ENCODE results near the gene C17orf58. TPM values are rescaled to one million over a fixed set of nuclear protein-coding genes. Genes with fewer than 3 reads are reported as not detected.
A peak's percentile ranks its signal among the peaks of the same experiment; 100 is the strongest.

The C17orf58 gene
- total and polyA plus RNA-seq, 9 of the 15 experiments (the other 6 are each of a cell fraction or from before 2014, with no cell fraction given) = 8.6 to 37.4 (median 27.6) TPM

DNA sequence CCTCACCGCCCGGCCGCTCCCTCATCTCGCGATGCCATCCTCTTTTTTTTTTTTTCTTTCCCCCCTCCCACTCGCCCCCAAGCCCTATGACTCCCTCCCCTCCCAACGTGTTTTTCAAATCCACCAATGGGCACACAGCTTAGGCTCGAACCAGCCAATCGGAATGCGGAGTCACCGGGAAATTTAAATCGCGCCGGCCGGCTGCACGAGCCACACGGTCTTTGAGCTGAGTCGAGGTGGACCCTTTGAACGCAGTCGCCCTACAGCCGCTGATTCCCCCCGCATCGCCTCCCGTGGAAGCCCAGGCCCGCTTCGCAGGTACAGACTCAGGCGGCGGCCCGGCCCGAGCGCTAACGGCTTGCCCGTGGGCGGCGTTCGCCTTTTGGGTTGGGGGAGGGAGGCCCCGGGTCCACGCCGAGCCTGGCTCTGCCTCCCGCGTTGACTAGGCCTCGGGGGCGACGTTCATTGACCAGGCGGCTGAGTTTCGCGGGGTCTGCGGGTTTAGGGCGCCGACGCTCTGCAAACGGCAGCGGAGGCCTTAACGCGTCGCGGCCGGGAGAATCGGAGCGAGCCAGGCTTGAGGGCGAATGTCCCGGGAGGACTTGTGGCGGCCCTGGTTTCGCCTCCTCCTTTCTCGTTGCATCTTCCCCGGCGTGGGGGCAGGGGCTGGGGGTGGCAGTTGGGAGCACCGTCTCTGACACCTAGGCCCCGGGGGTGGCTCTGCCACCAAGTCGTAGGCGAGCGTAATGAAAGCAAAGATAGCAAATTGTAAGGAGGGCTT is 39.4 kb upstream of the C17orf58 start, which contains the start of gene KPNA2 (continued):
- TF ChIP-seq, protein P1, sequence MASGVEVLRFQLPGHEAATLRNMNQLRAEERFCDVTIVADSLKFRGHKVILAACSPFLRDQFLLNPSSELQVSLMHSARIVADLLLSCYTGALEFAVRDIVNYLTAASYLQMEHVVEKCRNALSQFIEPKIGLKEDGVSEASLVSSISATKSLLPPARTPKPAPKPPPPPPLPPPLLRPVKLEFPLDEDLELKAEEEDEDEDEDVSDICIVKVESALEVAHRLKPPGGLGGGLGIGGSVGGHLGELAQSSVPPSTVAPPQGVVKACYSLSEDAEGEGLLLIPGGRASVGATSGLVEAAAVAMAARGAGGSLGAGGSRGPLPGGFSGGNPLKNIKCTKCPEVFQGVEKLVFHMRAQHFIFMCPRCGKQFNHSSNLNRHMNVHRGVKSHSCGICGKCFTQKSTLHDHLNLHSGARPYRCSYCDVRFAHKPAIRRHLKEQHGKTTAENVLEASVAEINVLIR (CRISPR knock-in tag; IDR thresholded peaks at IDR 0.05) = peak; percentile 50; the same call in 1 of the 2 replicates
- TF ChIP-seq SNRNP70 (optimal IDR thresholded peaks at IDR 0.05; ENCODE audit: low read depth, low read length) (no peak), ZNF133 (CRISPR knock-in tag; IDR thresholded peaks at IDR 0.05) (no peak), DMBX1 (CRISPR knock-in tag; IDR thresholded peaks at IDR 0.05; ENCODE audit: borderline replicate concordance) (no peak), SETDB1 (IDR thresholded peaks at IDR 0.05; ENCODE audit: low read length) (no peak), MTF1 (CRISPR knock-in tag; IDR thresholded peaks at IDR 0.05; ENCODE audit: borderline replicate concordance) (no peak), THRAP3 (IDR thresholded peaks at IDR 0.05; ENCODE audit: borderline replicate concordance) (no peak), EWSR1 (IDR thresholded peaks at IDR 0.05; ENCODE audit: borderline replicate concordance, low read depth, partially characterized antibody) (no peak), CBX3 (IDR thresholded peaks at IDR 0.05; ENCODE audit: borderline replicate concordance in 1 of 2, low read length in 2 of 2) (no peak), PHF21A (IDR thresholded peaks at IDR 0.05; ENCODE audit: borderline replicate concordance, low read depth) (no peak), STAT5B (CRISPR knock-in tag; IDR thresholded peaks at IDR 0.05) (no peak), RBFOX2 (IDR thresholded peaks at IDR 0.05; ENCODE audit: low read depth, low read length) (peak; percentile 99), NR3C1 (CRISPR knock-in tag; IDR thresholded peaks at IDR 0.05) (no peak), SAFB2 (IDR thresholded peaks at IDR 0.05; ENCODE audit: borderline replicate concordance, low read depth, low read length, severe bottlenecking) (no peak), ZNF444 (CRISPR knock-in tag; IDR thresholded peaks at IDR 0.05) (no peak)
- TF ChIP-seq, protein P2, sequence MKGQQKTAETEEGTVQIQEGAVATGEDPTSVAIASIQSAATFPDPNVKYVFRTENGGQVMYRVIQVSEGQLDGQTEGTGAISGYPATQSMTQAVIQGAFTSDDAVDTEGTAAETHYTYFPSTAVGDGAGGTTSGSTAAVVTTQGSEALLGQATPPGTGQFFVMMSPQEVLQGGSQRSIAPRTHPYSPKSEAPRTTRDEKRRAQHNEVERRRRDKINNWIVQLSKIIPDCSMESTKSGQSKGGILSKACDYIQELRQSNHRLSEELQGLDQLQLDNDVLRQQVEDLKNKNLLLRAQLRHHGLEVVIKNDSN (CRISPR knock-in tag; IDR thresholded peaks at IDR 0.05) = peak; percentile 46; the same call in 1 of the 2 replicates
- TF ChIP-seq, protein P3, sequence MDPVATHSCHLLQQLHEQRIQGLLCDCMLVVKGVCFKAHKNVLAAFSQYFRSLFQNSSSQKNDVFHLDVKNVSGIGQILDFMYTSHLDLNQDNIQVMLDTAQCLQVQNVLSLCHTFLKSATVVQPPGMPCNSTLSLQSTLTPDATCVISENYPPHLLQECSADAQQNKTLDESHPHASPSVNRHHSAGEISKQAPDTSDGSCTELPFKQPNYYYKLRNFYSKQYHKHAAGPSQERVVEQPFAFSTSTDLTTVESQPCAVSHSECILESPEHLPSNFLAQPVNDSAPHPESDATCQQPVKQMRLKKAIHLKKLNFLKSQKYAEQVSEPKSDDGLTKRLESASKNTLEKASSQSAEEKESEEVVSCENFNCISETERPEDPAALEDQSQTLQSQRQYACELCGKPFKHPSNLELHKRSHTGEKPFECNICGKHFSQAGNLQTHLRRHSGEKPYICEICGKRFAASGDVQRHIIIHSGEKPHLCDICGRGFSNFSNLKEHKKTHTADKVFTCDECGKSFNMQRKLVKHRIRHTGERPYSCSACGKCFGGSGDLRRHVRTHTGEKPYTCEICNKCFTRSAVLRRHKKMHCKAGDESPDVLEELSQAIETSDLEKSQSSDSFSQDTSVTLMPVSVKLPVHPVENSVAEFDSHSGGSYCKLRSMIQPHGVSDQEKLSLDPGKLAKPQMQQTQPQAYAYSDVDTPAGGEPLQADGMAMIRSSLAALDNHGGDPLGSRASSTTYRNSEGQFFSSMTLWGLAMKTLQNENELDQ (CRISPR knock-in tag; IDR thresholded peaks at IDR 0.05; ENCODE audit: borderline replicate concordance) = no peak
- TF ChIP-seq, protein P4, sequence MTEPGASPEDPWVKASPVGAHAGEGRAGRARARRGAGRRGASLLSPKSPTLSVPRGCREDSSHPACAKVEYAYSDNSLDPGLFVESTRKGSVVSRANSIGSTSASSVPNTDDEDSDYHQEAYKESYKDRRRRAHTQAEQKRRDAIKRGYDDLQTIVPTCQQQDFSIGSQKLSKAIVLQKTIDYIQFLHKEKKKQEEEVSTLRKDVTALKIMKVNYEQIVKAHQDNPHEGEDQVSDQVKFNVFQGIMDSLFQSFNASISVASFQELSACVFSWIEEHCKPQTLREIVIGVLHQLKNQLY (CRISPR knock-in tag; conservative IDR thresholded peaks at IDR 0.05) = no peak
- TF ChIP-seq, protein P5, sequence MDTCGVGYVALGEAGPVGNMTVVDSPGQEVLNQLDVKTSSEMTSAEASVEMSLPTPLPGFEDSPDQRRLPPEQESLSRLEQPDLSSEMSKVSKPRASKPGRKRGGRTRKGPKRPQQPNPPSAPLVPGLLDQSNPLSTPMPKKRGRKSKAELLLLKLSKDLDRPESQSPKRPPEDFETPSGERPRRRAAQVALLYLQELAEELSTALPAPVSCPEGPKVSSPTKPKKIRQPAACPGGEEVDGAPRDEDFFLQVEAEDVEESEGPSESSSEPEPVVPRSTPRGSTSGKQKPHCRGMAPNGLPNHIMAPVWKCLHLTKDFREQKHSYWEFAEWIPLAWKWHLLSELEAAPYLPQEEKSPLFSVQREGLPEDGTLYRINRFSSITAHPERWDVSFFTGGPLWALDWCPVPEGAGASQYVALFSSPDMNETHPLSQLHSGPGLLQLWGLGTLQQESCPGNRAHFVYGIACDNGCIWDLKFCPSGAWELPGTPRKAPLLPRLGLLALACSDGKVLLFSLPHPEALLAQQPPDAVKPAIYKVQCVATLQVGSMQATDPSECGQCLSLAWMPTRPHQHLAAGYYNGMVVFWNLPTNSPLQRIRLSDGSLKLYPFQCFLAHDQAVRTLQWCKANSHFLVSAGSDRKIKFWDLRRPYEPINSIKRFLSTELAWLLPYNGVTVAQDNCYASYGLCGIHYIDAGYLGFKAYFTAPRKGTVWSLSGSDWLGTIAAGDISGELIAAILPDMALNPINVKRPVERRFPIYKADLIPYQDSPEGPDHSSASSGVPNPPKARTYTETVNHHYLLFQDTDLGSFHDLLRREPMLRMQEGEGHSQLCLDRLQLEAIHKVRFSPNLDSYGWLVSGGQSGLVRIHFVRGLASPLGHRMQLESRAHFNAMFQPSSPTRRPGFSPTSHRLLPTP (IDR thresholded peaks at IDR 0.05; ENCODE audit: borderline replicate concordance, extremely low read depth, insufficient read length) = no peak
